GM18505 (cell line): ENCODE data around the gene MEGF11.

Experiments
- ATAC-seq: cut with Tn5 transposase; IDR thresholded peaks from one replicate; pipeline ENCODE4 v1.9.1; 2021; ENCODE audit not compliant: unreplicated experiment
- POLR2A ChIP-seq: IDR thresholded peaks from 4 replicates; pipeline ENCODE4 v1.6.1; 2011; ENCODE audit warnings: borderline replicate concordance; ENCODE audit not compliant: insufficient read depth, insufficient read length; ENCODE audit errors: extremely low read depth

The MEGF11 gene

GRCh38 chr15:66070220-66070934, 183.2 kb downstream of the MEGF11 start:
- no peak for TF ChIP-seq POLR2A
- no peak for ATAC-seq

DNA sequence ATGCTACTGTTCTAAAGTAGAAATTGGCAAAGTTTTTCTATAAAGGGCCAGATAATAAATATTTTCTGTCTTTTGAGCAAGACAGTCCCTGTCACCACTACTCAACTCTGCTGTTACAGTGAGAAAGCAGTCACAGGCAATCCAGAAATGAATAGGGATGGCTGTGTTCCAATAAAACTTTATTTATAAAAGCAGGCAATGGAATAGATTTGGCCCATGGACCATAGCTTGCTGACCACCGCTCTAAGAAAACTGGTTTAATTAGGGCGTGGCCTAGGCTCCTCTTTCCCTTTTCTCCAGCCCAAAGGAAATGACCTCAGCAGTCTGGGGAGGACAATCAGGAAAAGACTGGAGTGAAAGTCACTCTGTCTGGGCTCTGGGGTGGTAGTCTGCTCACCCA, 183.8 kb downstream of the MEGF11 start:
- TF ChIP-seq POLR2A = no peak
- no peak for ATAC-seq

- no peak for ATAC-seq
These were observed 184.7 kb downstream of the MEGF11 start for GRCh38 chr15:66068801-66069200.

DNA sequence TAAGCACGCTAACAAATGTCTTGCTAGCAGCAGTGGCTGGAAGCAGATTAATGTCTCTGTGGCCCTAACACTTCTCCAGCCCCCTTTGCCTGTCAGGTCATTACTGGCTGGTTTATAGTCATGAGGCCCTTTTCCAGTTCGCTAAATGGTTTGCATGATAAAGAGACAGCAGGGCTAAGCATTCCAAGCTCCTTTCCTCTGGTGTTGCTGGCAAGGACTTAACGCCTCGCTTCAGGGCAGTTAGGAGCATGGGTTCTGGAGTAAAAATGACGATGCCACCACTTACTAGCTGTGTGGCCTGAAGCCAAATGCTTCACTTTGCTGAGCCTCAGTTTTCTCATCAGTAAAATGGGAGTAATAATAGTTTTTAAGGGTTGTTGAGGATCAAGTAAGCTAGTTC, 185.9 kb downstream of the MEGF11 start:
- TF ChIP-seq POLR2A = no peak
- no peak for ATAC-seq

More at GRCh38 chr15:66068801-66069200, 184.7 kb downstream of the MEGF11 start:
- TF ChIP-seq POLR2A = no peak

- ATAC-seq = no peak
- no peak for TF ChIP-seq POLR2A
These were observed 187.1 kb downstream of the MEGF11 start for GRCh38 chr15:66066481-66066880.

GRCh38 chr15:66066005-66066404, 187.5 kb downstream of the MEGF11 start:
- no peak for TF ChIP-seq POLR2A
- ATAC-seq = no peak

GRCh38 chr15:66065325-66065724, 188.2 kb downstream of the MEGF11 start:
- ATAC-seq = no peak
- no peak for TF ChIP-seq POLR2A

GRCh38 chr15:66063147-66063546, 190.4 kb downstream of the MEGF11 start:
- ATAC-seq = no peak
- TF ChIP-seq POLR2A = no peak

GRCh38 chr15:66057089-66057488, 196.5 kb downstream of the MEGF11 start:
- TF ChIP-seq POLR2A = no peak
- ATAC-seq = no peak

GRCh38 chr15:66053991-66054390, 199.6 kb downstream of the MEGF11 start:
- TF ChIP-seq POLR2A = no peak
- no peak for ATAC-seq

GRCh38 chr15:66051833-66052232, 201.7 kb downstream of the MEGF11 start:
- TF ChIP-seq POLR2A = no peak
- ATAC-seq = no peak

DNA sequence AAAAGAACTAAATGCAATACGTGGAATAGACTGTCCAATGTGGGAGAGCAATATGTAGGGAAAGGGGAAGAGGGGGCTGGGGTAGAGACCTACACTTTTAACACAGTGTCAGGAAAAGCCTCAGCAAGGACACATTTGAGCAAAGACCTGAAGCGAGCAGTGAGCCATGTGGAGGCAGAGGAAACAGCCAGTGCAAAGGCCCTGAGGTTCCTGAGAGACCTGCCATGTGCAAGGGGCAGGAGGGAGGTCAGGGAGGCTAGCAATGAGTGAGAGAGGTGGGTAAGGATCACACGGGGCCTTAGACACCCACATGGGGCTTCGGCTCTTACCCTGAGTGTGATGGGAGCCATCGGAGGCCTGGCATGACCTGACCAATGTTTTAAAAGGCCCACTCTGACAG, 203.3 kb downstream of the MEGF11 start:
- TF ChIP-seq POLR2A = no peak
- ATAC-seq = no peak

- no peak for TF ChIP-seq POLR2A
- ATAC-seq = no peak
These were observed 204.2 kb downstream of the MEGF11 start for GRCh38 chr15:66049353-66049752.

DNA sequence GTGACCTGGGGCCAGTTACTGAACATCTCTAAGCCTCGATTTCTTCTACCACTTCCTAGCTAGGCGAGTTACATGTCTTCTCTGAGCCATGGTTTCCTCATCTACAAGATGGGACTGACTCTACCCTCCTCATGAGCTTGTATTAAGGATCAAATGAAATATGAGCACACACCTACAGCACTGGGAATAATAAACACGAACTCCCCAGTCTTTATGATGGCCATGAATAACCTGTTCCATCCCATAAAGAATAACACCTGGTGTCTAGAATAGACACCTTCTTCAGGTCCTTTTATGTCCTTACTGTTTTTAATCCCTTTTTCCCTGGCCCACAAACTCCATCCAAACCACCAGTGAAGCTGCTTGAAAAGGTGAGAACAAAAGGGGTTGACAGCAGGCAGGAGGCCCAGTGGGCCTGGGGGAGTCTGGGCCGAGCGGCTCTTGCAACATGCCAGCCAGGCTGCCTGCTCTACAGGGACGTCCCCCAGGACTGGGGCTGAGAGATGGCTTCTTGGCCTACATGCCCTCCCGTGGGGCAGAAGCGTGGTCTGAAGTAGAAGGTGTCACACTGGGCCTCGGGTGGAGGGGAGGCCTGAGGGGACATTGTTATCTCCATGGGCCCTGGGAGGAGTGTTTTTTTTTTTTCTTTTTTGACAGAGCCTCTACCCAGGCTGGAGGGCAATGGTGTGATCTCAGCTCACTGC, 206.1 kb downstream of the MEGF11 start:
- no peak for ATAC-seq
- TF ChIP-seq POLR2A = no peak
